ENCODE measurements around the gene THAP7.

DNA sequence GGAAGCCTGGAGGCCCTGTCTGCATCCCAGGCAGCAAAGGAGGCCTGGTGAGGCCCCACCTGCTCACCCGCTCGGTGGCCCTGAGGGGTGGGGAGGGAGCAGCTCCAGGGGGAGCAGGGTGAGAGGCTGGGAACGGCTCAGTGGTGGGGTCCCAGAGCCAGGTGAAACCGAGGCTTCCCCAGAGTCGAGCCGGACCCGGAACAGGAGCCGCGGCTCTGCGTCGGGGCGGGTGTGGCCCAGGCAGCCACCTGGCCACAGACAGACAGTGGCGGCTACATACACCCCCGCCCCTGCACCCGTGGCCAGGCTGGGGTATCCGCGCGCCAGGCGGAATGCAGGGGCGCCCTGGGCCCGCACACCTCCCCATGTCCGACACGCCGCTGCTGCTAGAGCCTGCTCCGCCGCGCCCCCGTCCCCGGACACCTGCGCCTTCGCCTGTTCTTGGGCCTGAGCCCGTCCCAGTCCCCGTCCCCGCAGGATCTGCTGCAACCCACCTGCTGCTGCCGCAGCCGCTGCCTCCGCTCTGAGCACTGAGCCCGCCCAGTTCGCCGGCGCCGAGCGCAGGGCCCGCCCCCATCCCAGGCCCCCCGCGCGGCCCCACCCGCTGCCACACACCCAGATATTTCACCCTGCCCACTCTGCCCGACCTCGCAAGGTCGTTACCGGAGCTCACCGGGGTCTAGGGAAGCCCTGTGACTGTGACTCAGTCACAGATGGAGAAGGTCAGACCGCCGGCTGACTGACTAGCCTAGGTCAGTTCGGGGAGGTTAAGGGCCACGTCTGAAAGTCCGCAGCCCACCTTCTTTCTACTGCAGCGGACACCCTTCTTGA lies 30.3 kb upstream of the THAP7 start, which contains the start of gene SLC7A4:
- TF ChIP-seq, protein P1, sequence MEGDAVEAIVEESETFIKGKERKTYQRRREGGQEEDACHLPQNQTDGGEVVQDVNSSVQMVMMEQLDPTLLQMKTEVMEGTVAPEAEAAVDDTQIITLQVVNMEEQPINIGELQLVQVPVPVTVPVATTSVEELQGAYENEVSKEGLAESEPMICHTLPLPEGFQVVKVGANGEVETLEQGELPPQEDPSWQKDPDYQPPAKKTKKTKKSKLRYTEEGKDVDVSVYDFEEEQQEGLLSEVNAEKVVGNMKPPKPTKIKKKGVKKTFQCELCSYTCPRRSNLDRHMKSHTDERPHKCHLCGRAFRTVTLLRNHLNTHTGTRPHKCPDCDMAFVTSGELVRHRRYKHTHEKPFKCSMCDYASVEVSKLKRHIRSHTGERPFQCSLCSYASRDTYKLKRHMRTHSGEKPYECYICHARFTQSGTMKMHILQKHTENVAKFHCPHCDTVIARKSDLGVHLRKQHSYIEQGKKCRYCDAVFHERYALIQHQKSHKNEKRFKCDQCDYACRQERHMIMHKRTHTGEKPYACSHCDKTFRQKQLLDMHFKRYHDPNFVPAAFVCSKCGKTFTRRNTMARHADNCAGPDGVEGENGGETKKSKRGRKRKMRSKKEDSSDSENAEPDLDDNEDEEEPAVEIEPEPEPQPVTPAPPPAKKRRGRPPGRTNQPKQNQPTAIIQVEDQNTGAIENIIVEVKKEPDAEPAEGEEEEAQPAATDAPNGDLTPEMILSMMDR (conservative IDR thresholded peaks at IDR 0.05; ENCODE audit: low read depth in 2 of 2): no peak
- TF ChIP-seq POLR2AphosphoS5 (IDR thresholded peaks at IDR 0.05; ENCODE audit: low read depth) (no peak), EZH2phosphoT487 (IDR thresholded peaks at IDR 0.05; ENCODE audit: unreplicated experiment) (no peak), NANOG (IDR thresholded peaks at IDR 0.05; ENCODE audit: borderline replicate concordance) (no peak), EZH2 (IDR thresholded peaks at IDR 0.05; ENCODE audit: low read depth, unreplicated experiment) (peak; percentile 22), JUNB (IDR thresholded peaks at IDR 0.05; ENCODE audit: unreplicated experiment) (no peak), ZNF114 (CRISPR knock-in tag; IDR thresholded peaks at IDR 0.05) (no peak), STAT1 (IDR thresholded peaks at IDR 0.05; ENCODE audit: unreplicated experiment) (no peak), CREB1 (CRISPR knock-in tag; IDR thresholded peaks at IDR 0.05; ENCODE audit: low read depth) (no peak), ZNF331 (CRISPR knock-in tag; IDR thresholded peaks at IDR 0.05; ENCODE audit: low read depth) (no peak)
- TF ChIP-seq, protein P2, sequence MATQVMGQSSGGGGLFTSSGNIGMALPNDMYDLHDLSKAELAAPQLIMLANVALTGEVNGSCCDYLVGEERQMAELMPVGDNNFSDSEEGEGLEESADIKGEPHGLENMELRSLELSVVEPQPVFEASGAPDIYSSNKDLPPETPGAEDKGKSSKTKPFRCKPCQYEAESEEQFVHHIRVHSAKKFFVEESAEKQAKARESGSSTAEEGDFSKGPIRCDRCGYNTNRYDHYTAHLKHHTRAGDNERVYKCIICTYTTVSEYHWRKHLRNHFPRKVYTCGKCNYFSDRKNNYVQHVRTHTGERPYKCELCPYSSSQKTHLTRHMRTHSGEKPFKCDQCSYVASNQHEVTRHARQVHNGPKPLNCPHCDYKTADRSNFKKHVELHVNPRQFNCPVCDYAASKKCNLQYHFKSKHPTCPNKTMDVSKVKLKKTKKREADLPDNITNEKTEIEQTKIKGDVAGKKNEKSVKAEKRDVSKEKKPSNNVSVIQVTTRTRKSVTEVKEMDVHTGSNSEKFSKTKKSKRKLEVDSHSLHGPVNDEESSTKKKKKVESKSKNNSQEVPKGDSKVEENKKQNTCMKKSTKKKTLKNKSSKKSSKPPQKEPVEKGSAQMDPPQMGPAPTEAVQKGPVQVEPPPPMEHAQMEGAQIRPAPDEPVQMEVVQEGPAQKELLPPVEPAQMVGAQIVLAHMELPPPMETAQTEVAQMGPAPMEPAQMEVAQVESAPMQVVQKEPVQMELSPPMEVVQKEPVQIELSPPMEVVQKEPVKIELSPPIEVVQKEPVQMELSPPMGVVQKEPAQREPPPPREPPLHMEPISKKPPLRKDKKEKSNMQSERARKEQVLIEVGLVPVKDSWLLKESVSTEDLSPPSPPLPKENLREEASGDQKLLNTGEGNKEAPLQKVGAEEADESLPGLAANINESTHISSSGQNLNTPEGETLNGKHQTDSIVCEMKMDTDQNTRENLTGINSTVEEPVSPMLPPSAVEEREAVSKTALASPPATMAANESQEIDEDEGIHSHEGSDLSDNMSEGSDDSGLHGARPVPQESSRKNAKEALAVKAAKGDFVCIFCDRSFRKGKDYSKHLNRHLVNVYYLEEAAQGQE (IDR thresholded peaks at IDR 0.05; ENCODE audit: unreplicated experiment): no peak
- TF ChIP-seq, protein P3, sequence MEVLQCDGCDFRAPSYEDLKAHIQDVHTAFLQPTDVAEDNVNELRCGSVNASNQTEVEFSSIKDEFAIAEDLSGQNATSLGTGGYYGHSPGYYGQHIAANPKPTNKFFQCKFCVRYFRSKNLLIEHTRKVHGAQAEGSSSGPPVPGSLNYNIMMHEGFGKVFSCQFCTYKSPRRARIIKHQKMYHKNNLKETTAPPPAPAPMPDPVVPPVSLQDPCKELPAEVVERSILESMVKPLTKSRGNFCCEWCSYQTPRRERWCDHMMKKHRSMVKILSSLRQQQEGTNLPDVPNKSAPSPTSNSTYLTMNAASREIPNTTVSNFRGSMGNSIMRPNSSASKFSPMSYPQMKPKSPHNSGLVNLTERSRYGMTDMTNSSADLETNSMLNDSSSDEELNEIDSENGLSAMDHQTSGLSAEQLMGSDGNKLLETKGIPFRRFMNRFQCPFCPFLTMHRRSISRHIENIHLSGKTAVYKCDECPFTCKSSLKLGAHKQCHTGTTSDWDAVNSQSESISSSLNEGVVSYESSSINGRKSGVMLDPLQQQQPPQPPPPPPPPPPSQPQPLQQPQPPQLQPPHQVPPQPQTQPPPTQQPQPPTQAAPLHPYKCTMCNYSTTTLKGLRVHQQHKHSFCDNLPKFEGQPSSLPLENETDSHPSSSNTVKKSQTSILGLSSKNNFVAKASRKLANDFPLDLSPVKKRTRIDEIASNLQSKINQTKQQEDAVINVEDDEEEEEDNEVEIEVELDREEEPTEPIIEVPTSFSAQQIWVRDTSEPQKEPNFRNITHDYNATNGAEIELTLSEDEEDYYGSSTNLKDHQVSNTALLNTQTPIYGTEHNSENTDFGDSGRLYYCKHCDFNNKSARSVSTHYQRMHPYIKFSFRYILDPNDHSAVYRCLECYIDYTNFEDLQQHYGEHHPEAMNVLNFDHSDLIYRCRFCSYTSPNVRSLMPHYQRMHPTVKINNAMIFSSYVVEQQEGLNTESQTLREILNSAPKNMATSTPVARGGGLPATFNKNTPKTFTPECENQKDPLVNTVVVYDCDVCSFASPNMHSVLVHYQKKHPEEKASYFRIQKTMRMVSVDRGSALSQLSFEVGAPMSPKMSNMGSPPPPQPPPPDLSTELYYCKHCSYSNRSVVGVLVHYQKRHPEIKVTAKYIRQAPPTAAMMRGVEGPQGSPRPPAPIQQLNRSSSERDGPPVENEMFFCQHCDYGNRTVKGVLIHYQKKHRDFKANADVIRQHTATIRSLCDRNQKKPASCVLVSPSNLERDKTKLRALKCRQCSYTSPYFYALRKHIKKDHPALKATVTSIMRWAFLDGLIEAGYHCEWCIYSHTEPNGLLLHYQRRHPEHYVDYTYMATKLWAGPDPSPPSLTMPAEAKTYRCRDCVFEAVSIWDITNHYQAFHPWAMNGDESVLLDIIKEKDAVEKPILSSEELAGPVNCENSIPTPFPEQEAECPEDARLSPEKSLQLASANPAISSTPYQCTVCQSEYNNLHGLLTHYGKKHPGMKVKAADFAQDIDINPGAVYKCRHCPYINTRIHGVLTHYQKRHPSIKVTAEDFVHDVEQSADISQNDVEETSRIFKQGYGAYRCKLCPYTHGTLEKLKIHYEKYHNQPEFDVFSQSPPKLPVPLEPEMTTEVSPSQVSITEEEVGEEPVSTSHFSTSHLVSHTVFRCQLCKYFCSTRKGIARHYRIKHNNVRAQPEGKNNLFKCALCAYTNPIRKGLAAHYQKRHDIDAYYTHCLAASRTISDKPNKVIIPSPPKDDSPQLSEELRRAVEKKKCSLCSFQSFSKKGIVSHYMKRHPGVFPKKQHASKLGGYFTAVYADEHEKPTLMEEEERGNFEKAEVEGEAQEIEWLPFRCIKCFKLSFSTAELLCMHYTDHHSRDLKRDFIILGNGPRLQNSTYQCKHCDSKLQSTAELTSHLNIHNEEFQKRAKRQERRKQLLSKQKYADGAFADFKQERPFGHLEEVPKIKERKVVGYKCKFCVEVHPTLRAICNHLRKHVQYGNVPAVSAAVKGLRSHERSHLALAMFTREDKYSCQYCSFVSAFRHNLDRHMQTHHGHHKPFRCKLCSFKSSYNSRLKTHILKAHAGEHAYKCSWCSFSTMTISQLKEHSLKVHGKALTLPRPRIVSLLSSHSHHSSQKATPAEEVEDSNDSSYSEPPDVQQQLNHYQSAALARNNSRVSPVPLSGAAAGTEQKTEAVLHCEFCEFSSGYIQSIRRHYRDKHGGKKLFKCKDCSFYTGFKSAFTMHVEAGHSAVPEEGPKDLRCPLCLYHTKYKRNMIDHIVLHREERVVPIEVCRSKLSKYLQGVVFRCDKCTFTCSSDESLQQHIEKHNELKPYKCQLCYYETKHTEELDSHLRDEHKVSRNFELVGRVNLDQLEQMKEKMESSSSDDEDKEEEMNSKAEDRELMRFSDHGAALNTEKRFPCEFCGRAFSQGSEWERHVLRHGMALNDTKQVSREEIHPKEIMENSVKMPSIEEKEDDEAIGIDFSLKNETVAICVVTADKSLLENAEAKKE (CRISPR knock-in tag; IDR thresholded peaks at IDR 0.05): no peak
- TF ChIP-seq, protein P4, sequence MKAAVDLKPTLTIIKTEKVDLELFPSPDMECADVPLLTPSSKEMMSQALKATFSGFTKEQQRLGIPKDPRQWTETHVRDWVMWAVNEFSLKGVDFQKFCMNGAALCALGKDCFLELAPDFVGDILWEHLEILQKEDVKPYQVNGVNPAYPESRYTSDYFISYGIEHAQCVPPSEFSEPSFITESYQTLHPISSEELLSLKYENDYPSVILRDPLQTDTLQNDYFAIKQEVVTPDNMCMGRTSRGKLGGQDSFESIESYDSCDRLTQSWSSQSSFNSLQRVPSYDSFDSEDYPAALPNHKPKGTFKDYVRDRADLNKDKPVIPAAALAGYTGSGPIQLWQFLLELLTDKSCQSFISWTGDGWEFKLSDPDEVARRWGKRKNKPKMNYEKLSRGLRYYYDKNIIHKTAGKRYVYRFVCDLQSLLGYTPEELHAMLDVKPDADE (IDR thresholded peaks at IDR 0.05): no peak
